K562 (cell line): ENCODE data around the gene ALDH1A2. TPM values are rescaled to one million over a fixed set of nuclear protein-coding genes. Genes with fewer than 3 reads are reported as not detected.

Experiments
- ARID1B ChIP-seq: fragments of 450-650 bp; IDR thresholded peaks from 2 replicates; pipeline ENCODE4 v1.6.1; 2016; ENCODE audit warnings: antibody characterized with exemption, mild to moderate bottlenecking, inconsistent platforms
- E2F8 ChIP-seq: fragments of 450-650 bp; IDR thresholded peaks from 2 replicates; pipeline ENCODE4 v1.7.1; 2018; ENCODE audit warnings: mild to moderate bottlenecking, low read depth; ENCODE audit not compliant: partially characterized antibody
- FOXA3 ChIP-seq, 2 experiments: fragments of 450-650 bp in 1 of 2; sonication (generic) in 1 of 2; formaldehyde crosslinking; IDR thresholded peaks in 1 of 2; conservative IDR thresholded peaks in 1 of 2; 2 replicates each; pipeline versions ENCODE4 v1.4.0 to v1.8.0; 2020 to 2022; ENCODE audit warnings: mild to moderate bottlenecking in 2 of 2, missing genetic modification reagents in 1 of 2
- NBN ChIP-seq: fragments of 450-650 bp; IDR thresholded peaks from 2 replicates; pipeline ENCODE4 v1.6.1; 2016; ENCODE audit warnings: low read depth, mild to moderate bottlenecking
- NKRF ChIP-seq: fragments of 450-650 bp; IDR thresholded peaks from 2 replicates; pipeline ENCODE4 v1.6.1; 2016; ENCODE audit warnings: borderline replicate concordance
- RREB1 ChIP-seq: fragments of 250-450 bp; sonication (Bioruptor Pico); IDR thresholded peaks from 2 replicates; pipeline ENCODE4 v1.4.0; 2020
- SMARCE1 ChIP-seq: fragments of 450-650 bp; IDR thresholded peaks from 2 replicates; pipeline ENCODE4 v1.7.1; 2016; ENCODE audit warnings: mild to moderate bottlenecking
- SOX6 ChIP-seq: fragments of 450-650 bp; IDR thresholded peaks from 2 replicates; pipeline ENCODE4 v1.6.1; 2014; ENCODE audit warnings: mild to moderate bottlenecking
- TFAP4 ChIP-seq: sonication (generic); formaldehyde crosslinking; IDR thresholded peaks from 2 replicates; pipeline ENCODE4 v1.8.0; 2022; ENCODE audit warnings: missing genetic modification reagents, mild to moderate bottlenecking, moderate library complexity, borderline replicate concordance
- TRIM24 ChIP-seq, 2 experiments: fragments of 450-650 bp; IDR thresholded peaks; 2 replicates each; pipeline ENCODE4 v1.6.1; 2016
- TRIM25 ChIP-seq: fragments of 450-650 bp; IDR thresholded peaks from 2 replicates; pipeline ENCODE4 v1.7.0; 2016; ENCODE audit warnings: borderline replicate concordance
- ZNF696 ChIP-seq: fragments of 250-450 bp; sonication (Bioruptor Pico); conservative IDR thresholded peaks from 2 replicates; pipeline ENCODE4 v1.4.0; 2020; ENCODE audit warnings: mild to moderate bottlenecking, moderate library complexity
- polyA plus RNA-seq, 8 experiments: library from polyadenylated mRNA; depleted of rRNA in 4 of 8; stranded (reverse) in 5 of 8; unstranded in 3 of 8; fragments of >200 nt; fragmentation: Nextera tagmentation in 2 of 8; fragmentation: Illumina TruSeq in 1 of 8; extraction: Ambion mirVana in 2 of 8; extraction: Trizol in 1 of 8; gene quantifications; 2 replicates each; pipeline versions ENCODE4 v1.2.1 to v1.2.3, GENCODE V29; 2011 to 2014; ENCODE audit warnings: inconsistent platforms in 1 of 8, missing spikeins in 1 of 8
- total RNA-seq, 7 experiments: library from RNA; depleted of rRNA in 6 of 7; stranded (reverse); fragments of >200 nt in 6 of 7; fragmentation: Illumina TruSeq in 2 of 7; extraction: Trizol in 2 of 7; gene quantifications; 2 replicates each; pipeline versions ENCODE4 v1.2.1 to v1.2.3, GENCODE V29; 2011 to 2021; ENCODE audit warnings: low replicate concordance in 1 of 7

Gene ALDH1A2
- total and polyA plus RNA-seq, 9 of the 15 experiments (the other 6 are each of a cell fraction or from before 2014, with no cell fraction given) = 115 to 393 (median 333) TPM

GRCh38 chr15:58037723-58038301, 27.7 kb downstream of the ALDH1A2 start (continued):
- TF ChIP-seq TRIM25 (no peak), ZNF696 (CRISPR knock-in tag) (no peak), FOXA3 (CRISPR knock-in tag; conservative IDR thresholded peaks at IDR 0.05 in 1 of 2, IDR thresholded peaks at IDR 0.05 in 1 of 2) (peak; percentile 59 to 91; a peak in 3 of 4 replicates), TFAP4 (no peak), RREB1 (CRISPR knock-in tag) (no peak), ARID1B (peak; percentile 87), NBN (0 out of 2 replicates have a peak, but pooled peaks have one; percentile 25), SOX6 (peak; percentile 85), SMARCE1 (peak; percentile 88), NKRF (no peak), TRIM24 (IDR thresholded peaks at IDR 0.05) (peak in 1 of 2 experiments; percentile 30; a peak in 1 of 4 replicates), E2F8 (no peak)
